Ammon's horn (tissue), 1 donor: ENCODE results near the gene UBR1.

ENCODE experiments used
- DNase-seq: peaks from one replicate; pipeline ENCODE4 v3.0.0-alpha.2; 2016; ENCODE audit warnings: low spot score

The UBR1 gene

DNA sequence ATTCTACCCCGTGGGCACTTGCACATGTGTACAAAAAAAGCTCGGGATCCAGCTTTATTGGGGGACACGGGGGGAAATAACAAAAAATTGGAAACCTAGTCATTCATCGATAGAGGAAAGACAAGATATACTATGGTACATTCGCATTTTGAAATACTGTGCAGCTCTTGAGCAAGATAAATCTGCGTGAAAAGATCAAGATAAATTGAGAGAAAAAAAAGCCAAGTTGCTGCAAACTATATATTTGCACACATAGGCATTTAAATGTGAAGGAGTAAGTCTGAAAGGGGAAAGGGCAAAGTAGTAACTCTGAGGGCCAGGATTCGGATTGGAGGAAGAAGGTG lies 620 bp upstream of the UBR1 start:
- DNase-seq = no peak

DNA sequence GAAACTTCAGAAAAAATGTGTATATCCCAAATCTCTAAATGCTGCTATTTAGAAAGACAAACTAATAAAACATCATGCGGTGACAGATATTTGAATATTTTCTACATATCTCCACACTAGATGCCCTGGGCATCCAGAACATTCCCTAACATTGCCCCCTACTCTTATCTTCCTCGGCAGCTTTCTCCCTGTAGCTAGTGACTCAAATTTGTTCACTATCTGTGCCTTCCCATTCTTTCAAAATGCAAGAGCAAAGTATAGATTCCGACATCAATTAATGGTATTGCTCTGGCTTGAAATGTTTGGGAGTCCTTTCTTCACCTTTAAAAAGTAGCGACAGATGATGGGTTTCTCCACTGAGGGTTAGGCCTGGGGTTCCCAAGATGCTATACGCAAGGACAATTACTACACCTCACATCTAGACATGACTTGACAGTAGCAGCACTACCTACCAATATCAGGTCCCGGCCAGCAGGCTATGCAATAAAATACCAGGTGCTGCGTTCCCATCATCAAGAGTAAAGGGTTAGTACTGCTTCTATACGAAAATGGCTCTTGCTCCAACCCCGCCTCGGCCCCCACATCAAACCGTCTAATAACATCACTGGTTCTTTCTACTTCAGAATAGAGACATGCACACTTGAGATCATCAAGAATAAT lies 631 bp downstream of the UBR1 start:
- DNase-seq = peak; percentile 31

DNA sequence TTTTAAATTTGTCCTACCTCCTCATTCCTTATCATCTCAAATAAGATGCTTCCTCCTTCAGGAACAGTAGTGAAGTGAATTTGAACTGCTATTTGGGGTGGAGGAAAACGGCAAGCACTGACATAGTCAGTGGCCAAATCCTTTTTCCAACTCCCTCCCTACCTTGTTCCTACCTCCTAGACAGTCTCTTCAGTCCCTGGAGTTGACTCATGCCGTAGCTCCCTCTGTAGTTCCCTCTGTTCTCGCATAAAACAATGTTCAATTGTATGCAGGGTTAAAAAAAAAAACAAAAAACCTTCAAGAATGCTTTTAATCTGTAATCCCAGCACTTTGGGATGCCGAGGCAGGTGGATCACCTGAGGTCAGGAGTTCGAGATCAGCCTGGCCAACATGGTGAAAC lies 1.4 kb downstream of the UBR1 start:
- no peak for DNase-seq

DNA sequence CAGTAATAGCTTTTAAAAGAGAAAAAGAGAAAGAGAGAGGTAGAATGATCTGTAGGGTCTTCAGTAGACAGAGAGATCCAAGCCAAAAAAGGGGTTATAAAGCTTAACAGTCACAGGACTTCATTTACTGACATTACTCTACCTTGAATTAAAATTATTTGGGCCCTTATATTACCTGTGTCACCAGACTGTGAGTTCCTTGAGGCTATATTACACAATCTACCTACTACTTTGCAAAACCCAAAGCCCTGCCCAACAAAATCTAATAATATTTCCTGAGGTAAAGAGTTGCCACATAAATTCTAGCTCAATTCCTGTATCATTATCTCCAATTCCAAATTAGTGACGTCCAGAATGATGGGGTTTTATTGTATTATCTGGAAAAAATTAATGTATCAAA lies 1.9 kb downstream of the UBR1 start:
- DNase-seq = no peak

DNA sequence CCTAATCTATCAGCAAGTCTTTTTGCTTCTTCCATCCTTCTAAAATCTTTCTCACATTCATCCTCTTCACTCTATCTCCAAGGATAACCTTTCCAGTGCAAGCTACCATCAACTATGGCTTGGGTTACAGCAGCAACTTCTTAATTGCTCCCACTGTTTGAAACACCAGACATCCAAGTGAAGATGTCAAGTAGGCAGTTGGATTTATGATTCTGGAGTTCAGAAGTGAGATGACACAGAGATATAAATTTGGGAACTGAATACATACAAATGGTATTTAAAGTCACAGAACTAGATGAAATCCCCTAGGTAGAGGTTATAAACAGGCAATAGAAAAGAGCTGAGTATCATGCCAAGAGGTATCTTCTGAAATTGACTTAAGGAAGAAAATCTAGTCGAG lies 3.7 kb downstream of the UBR1 start:
- DNase-seq = no peak

DNA sequence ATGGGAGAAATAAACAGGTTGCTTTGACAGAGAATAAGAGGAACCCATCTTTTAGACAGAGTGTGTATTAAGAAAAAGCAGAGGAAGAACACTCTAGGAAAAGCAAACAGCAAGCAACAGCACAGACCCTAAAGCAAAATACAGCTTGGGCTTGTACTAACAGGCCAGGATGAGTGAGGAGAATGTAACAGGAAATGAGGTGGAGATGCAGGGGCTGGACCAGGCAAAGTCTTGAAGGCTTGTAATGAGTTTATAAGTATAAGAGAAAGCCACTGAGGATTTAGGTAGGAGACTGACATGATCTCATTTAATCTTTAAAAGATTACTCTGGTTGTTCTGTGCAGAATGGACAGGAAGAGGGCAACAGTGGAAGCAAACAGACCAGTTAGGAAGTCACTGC lies 4.9 kb downstream of the UBR1 start:
- no peak for DNase-seq

DNA sequence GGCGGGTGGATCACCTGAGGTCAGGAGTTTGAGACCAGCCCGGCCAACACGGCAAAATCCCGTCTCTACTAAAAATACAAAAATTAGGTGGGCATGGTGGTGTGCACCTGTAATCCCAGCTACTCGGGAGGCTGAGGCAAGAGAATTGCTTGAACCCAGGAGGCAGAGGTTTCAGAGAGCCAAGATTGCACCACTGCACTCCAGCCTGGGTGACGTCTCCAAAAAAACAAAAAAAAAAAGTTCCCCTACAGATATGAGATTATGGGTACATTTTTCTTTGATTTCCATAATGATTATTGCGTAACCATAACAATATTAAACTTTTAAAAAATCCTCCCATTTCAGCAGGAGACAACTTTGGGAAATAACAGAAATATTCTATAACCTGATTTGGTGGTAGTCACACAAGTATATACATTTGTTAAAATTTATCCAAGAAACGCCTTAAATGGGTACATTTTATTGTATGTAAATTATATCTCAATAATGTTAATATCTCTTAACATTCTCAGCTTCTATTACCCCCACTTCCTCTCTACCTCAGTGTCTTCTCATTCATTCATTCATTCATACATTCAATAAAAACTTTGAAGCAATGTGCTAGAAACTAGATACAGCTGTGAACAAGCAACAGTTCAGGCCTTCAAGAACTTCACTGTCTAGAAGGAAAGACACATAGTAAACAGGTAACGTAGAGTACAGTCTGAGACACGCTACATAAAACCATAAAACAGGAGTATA lies 6.6 kb downstream of the UBR1 start:
- no peak for DNase-seq

DNA sequence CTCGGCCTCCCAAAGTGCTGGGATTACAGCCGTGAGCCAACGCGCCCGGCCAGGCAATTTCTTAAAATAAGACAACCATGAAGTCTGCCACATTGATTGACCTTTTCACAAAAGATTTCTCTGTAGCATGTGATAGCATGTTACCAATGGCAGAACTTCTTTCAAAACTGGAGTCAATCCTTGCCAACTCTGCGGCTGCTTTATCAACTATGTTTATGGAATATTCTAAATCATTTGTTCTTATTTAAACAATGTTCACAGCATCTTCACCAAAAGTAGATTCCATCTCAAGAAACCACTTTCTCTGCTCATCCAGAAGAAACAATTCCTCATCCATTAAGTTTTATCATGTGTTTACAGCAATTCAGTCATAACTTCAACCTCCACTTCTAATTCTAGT lies 9.4 kb downstream of the UBR1 start:
- no peak for DNase-seq

DNA sequence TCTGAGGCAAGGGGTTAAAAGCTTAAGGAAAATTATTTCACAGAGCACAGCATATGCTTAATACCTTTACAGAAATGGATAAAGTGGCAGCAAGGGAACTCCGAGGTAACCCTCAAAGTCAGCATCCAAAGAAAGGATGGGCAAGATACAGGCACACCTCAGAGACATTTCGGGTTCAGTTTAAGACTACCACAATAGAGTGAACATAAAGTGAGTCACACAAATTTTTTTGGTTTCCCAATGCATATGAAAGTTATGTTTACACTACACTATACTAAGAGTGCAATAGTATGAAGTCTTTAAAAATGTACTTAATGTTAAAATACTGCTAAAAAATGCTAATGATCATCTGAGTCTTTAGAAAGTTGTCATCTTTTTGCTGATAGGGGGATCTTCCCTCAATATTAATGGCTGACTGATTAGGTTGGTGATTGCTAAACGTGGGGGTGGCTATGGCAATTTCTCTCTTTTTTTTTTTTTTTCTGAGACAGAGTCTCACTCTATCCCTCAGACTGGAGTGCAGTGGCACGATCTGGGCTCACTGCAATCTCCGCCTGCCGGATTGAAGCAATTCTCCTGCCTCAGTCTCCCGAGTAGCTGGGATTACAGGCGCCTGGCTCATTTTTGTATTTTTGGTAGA lies 10.0 kb downstream of the UBR1 start:
- DNase-seq = no peak

DNA sequence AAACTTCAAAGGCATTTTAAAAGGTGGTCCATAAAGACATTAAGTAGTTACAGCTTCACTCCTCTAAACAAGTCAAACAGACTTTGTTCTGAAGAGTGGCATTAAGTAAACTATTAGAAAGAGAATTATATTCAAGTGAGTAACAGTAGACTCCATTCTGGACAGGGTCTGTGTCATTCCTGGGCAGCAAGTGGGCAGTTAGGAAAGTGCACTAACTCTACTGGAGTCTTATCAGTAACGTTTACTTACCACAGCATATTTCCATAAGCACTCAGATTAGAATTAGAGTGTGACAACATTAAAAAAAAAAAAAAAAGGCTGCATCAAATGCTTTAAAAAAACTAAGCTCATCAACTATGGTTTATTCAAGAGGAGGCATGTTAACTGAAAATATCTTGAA lies 10.6 kb downstream of the UBR1 start:
- no peak for DNase-seq

DNA sequence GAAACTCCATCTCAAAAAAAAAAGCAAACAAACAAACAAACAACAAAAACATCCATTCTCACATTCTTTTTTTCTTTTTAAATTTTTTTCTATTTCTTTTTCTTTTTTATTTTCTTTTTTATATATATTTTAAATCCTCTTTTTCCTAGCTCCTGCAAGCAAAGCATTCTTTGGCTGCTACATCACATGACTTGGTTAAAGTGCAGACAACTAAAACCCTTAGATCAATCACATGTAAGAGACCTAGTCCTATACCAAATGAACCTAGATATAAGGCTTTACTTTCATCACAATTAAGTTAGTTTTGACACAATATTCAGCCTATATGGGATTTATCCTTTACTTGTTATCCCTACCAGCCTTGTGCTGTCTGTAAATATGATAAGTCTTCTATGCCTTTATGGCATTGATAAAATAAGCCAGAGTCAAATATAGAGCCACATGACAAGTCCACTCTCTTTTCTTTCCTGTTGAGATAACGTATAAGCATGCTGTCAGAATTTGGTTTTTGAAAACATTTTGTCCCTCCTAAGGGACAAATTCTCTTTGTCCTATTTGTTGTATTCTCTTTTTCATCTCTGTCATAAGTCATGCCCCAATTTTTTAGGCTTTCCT lies 11.3 kb downstream of the UBR1 start:
- DNase-seq = no peak

DNA sequence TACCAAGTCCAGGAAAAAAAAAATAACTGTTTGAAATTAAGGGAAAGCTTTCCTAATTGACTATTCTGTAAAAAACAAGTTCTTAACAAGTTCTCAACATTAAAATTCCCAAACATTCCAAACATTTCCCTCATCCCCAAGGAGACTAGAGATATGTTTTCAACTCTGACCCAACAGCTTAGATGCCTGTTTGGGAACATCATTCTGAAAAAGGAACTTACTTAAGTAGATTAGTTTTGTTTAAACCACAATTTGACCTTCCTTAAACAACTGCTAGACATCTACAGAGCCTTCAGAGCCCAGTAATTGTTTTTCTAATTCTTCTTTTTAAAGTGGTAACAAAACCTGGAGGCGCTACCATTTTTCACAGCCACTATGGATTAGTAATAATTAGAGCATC lies 12.8 kb downstream of the UBR1 start:
- no peak for DNase-seq

DNA sequence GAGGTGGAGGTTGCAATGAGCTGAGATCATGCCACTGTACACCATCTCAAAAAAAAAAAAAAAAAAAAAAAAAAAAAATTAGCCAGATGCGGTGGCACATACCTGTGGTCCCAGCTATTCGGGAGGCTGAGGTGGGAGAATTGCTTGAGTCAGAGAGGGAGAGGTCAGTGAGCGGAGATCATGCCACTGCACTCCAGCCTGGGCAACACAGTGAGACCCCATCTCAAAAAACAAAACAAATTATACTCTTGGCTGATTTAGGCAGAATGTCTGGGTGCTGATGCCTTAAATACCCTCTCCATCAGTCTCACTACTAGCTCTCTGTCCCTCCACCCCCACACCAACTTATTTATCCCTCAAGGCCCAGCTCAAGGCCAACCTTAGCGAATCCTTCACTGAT lies 14.0 kb downstream of the UBR1 start:
- DNase-seq = no peak

DNA sequence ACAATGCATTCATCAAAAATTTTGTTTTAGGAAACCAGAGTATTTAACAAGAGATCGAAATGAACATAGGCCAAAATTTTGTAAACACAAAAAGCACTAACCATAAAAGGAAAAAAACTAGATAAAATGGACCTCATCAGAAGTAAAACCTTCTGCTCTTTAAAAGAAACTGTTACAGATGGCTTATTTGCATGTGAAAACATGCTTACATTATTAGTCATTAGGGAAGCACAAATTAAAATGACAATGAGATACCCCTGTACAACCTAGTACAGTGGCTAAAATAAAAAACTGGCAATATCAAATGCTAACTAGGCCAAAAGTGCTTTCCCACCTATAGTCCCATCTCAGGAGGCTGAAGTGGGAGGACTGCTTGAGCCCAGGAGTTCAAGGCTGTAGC lies 19.3 kb downstream of the UBR1 start:
- peak; percentile 12 for DNase-seq

DNA sequence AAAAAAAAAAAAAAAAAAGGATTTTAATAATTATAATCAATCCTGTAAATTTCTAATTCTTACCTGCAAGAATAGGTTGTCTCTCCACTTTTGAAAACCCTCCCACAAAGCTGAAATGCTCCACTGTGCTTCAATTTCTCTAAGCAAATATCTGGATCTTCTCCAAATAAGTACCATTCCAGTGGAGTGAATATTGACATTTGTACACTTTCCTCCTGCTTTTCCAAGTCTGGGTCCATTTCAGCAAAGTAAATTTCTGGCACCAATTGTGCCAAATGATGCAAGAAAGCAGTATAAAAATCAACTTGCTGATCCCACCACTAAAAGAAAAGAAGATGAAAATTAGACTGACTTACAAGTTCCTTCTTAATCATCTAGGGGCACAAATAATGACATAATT lies 19.9 kb downstream of the UBR1 start:
- DNase-seq = no peak

DNA sequence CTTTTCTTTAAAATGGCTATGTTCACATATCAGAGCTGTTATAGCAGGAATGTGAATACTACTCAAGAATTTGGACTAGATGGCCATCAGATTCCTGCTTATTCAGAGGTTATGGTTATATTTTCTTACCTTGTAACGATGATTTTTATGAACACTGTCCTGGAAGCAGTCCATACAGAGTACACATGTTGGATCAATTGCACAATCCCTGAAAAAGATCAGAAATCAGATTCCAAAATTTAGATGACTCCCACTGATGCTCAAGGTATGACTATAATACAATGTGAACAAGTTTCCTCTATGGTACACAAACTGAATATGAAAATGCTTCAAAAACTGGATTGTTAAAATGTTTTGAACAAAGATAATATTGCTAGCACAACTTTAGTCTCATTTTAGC lies 23.3 kb downstream of the UBR1 start:
- DNase-seq = no peak

DNA sequence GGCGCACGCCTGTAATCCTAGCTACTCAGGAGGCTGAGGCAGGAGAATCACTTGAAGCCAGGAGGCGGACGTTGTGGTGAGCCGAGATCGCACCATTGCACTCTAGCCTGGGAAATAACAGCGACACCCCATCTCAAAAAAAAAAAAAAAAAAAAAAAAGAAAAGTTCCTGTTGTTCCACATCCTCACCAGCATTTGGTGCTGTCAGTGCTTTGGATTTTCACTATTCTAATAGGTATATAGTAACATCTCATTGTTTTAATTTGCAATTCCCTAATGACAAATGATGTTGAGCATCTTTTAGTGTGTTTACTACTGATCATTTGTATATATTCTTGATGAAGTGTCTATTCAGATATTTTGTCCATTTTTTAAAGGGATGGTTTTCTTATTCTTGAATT lies 24.6 kb downstream of the UBR1 start:
- no peak for DNase-seq

DNA sequence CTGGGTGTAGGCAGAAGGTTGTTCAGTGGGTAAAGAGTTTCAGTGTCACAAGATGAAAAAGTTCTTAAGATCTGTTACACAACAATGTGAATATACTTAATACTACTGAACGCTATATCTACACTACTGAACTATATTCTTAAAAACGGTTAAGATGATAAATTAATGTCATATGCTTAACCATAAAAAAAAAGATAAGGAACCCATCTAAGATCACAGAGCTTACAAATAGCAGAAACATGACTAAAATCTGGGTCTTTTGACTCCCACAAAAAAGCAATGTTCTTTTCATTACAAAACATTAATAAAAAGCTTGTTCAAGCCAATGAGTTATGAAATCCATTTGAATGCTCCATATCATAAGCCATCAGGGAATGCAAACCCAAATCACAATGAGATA lies 34.4 kb downstream of the UBR1 start:
- no peak for DNase-seq

DNA sequence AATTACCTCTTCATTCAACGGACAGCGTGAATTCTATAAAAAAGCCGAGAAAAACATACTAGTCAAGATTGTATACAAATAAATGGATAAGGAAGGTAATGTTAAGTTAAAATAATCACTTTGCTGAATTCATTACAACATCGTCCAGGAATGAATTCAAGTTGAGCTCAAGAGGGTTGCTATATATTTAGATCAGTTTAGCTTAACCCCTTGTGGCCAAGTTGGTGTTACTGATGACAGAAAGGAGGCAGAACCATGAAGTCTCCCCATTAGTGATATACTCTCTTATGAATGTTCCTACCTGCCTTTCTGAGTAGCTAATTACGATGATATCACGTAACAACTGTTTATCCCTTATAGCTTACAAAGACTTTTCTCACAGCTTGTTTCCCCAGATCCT lies 34.9 kb downstream of the UBR1 start:
- DNase-seq = no peak

DNA sequence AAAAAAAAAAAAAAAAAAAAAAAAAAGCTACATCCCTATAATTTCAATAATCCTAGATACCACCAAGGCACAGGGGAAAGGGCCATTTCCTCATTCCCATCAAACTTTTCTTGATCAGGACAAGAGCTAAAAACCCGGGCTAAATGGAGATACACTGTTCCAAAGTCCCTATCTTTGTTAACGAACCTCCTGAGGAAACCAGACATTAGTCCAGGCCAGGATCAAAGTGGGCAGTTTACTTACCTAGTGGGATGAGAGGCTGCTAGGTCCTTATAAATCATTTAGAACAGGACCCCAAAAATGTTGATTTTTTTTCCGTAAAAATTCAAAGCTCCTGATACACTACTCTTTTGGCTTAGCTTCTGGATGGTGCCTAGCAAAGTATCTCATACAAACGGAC lies 35.6 kb downstream of the UBR1 start:
- DNase-seq = no peak

DNA sequence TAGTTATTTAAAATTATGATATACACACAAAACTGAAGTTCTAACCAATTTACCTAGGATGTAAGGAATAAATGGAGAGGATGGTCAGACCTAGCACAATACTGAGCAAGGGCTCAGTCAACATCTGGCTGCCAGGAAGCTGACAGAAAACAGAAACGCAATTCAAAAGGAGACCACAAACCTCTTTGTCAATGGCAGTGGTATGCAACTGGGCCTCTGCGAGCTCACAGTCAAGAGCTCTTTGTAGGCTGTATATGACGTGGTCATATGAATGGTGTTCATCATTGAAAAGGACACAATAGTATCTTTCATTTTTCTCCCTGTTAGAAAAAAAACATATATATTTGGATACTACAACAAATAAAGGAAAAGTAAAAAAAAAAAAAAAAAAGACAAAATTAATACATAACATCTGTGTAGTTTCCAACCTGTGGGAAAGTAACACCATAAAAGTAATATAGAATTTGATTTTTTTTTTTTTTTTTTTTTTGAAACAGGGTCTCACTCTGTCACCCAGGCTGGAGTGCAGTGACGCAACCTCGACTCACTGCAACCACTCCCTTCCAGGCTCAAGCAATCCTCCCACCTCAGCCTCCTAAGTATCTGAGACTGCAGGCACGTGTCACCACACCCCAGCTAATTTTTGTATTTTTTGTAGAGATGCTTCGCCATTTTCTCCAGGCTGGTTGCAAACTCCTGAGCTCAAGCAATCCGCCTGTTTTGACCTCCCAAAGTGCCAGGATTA lies 37.9 kb downstream of the UBR1 start:
- DNase-seq = peak; percentile 70

DNA sequence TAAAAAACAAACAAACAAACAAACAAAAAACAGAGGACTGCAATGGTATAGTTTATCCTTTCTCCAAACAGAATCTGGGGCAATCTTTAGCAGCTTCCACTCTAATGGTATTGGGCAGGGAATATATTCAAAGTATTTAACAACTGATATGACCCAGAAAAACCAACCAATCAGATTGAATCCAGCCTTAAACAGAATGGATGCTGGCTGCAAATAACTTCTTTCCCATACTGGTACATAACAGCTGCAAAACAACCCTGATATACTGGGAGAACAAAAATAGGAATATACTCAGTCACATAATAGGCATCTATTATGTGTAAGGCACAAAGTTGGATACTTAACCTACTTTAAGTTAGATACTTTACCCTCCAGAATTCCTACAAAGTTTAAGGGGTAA lies 49.1 kb downstream of the UBR1 start:
- no peak for DNase-seq

DNA sequence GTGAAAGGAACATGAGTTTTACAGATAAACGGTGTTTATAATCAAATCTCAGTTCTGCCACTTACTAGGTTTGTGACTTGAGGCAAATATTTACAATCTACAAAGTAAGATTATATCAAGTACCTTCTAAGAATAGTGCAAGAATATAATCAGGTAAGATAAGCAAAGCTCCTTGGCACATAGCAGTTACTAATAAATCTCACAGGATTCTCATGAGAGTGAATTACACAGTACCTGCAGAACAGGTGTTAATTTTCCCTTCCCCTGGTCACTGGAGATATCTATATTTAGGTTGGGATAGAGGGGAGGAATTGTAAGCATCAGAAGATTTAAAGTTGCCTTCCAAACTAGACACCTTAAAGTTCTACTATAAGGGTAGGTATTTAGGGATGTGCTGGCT lies 53.0 kb downstream of the UBR1 start:
- DNase-seq = no peak
